AG08396 (cell line): Measurements from ENCODE around the gene CHD9NB.
A peak's percentile ranks its signal among the peaks of the same experiment; 100 is the strongest.
"Not testable (repeated sequence)": the region's sequence is repeated elsewhere in the genome, so short reads cannot be mapped to it uniquely, and the experiment has no call there.

Experiments used
- DNase-seq: peaks from one replicate; pipeline ENCODE4 v3.0.0; 2012; ENCODE audit warnings: low spot score, mixed read lengths

The CHD9NB gene

GRCh38 chr16:53056392-53056881 is 3.7 kb upstream of the CHD9NB start:
- DNase-seq = no peak

- peak; percentile 50 for DNase-seq
Observed at GRCh38 chr16:53055541-53056391, 3.1 kb upstream of the CHD9NB start.

- DNase-seq = peak; percentile 91
Observed at GRCh38 chr16:53054670-53055485, 2.2 kb upstream of the CHD9NB start, which contains the start of gene CHD9. Gene CHD9 (plus strand): TSS chr16:53054991. CDS start chr16:53156090, 101,099 bp downstream.

- peak; percentile 40 for DNase-seq
Observed at GRCh38 chr16:53053967-53054669, 1.4 kb upstream of the CHD9NB start.

- DNase-seq = not testable (repeated sequence)
Observed at GRCh38 chr16:53051255-53051654, 1.4 kb downstream of the CHD9NB start.

- no peak for DNase-seq
Observed at GRCh38 chr16:53048139-53048915, 4.4 kb downstream of the CHD9NB start.

GRCh38 chr16:53047515-53047914 is 5.2 kb downstream of the CHD9NB start:
- not testable (repeated sequence) for DNase-seq

- no peak for DNase-seq
Observed at GRCh38 chr16:53045341-53046220, 7.1 kb downstream of the CHD9NB start.

- no peak for DNase-seq
Observed at GRCh38 chr16:53043986-53044601, 8.6 kb downstream of the CHD9NB start.

- DNase-seq = no peak
Observed at GRCh38 chr16:53043428-53043831, 9.3 kb downstream of the CHD9NB start.

GRCh38 chr16:53042235-53042701 is 10.4 kb downstream of the CHD9NB start:
- DNase-seq = no peak

GRCh38 chr16:53041320-53042051 is 11.2 kb downstream of the CHD9NB start:
- DNase-seq = no peak

- no peak for DNase-seq
Observed at GRCh38 chr16:53040788-53041187, 11.9 kb downstream of the CHD9NB start.

GRCh38 chr16:53036711-53037110 is 16.0 kb downstream of the CHD9NB start:
- DNase-seq = not testable (repeated sequence)

- DNase-seq = no peak
Observed at GRCh38 chr16:53036066-53036465, 16.6 kb downstream of the CHD9NB start.

GRCh38 chr16:53035176-53035942 is 17.3 kb downstream of the CHD9NB start:
- DNase-seq = no peak

GRCh38 chr16:53034306-53034705 is 18.4 kb downstream of the CHD9NB start:
- no peak for DNase-seq

- DNase-seq = no peak
Observed at GRCh38 chr16:53031323-53031942, 21.3 kb downstream of the CHD9NB start.
